ENCODE results near the gene SPTBN1. TPM values are rescaled to one million over a fixed set of nuclear protein-coding genes. Genes with fewer than 3 reads are reported as not detected.

SPTBN1 gene
- total RNA-seq, 2 donors from 2014 or later = 179 to 194 TPM

DNA sequence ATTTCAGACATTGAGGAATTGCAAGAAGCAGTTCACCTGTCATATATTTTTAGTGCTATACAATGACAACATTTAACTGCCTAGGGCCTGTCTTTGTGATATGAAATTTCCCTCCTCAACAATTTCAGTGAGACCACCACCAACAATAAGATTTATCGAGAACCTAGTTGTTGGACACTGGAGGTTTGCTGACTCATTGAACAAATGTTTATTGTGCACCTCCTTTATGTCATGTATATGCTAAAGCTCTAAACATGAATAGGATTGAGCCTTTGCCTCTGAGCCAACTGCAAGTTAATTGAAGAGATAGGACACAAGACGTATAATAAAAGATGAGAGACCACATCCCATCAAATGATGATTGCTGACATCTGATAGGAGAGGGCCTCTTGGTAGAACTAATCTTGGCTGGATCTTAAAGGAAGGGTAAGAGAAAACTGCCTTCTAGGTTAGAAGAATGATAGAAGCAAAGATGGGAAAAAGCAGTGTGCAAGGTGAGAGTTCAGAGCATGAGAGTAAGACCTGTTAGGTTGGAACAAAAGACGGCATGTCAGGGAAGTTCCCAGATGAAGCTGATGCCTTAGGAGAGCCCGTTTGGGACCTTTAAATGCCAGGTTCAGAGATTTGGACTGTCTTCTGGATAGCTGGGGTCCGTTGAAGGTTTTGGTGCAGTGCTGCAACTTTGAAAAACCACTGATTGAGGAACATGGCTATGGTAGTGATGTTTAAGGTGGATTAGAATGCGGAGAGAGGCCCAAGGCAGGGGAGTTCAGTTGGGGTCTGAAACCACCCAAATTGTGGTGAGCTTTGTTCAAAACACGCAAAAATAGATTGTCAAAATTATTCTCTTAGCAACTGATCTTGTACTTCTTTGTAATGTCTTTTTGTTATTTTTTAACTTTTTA is 134.3 kb downstream of the SPTBN1 start:
- Histone ChIP-seq H3K27ac (ENCODE audit: low read depth, low read length) (no peak overlapping the region), H3K36me3 (ENCODE audit: control insufficient read depth, insufficient read depth, low read length) (peaks cover 13% of the 10 kb centered on the region), H3K9me3 (ENCODE audit: control insufficient read depth, low read length) (no peaks in the 10 kb centered on the region), H3K4me3 (ENCODE audit: low read length) (no peak overlapping the region), H3K9ac (ENCODE audit: extremely low read depth, low read length, poor library complexity, severe bottlenecking) (no peak overlapping the region), H3K4me1 (ENCODE audit: control insufficient read depth, insufficient read depth, low read length) (peaks cover 6% of the 10 kb centered on the region), H3K27me3 (ENCODE audit: control insufficient read depth, insufficient read depth, low read length, poor library complexity, severe bottlenecking) (no peaks in the 10 kb centered on the region)
- no peak overlapping the region for H3K27ac Mint-ChIP-seq
- 93 to 97% methylated on average over 5 to 7 of the region's 7 CpGs for WGBS, 2 experiments (ENCODE audit: insufficient coverage in 1 of 2, insufficient read length in 1 of 2)
- no peaks in the 10 kb centered on the region for H3K9me3 Mint-ChIP-seq
- DNase-seq = no peak
- TF ChIP-seq, protein P1, sequence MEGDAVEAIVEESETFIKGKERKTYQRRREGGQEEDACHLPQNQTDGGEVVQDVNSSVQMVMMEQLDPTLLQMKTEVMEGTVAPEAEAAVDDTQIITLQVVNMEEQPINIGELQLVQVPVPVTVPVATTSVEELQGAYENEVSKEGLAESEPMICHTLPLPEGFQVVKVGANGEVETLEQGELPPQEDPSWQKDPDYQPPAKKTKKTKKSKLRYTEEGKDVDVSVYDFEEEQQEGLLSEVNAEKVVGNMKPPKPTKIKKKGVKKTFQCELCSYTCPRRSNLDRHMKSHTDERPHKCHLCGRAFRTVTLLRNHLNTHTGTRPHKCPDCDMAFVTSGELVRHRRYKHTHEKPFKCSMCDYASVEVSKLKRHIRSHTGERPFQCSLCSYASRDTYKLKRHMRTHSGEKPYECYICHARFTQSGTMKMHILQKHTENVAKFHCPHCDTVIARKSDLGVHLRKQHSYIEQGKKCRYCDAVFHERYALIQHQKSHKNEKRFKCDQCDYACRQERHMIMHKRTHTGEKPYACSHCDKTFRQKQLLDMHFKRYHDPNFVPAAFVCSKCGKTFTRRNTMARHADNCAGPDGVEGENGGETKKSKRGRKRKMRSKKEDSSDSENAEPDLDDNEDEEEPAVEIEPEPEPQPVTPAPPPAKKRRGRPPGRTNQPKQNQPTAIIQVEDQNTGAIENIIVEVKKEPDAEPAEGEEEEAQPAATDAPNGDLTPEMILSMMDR (conservative IDR thresholded peaks at IDR 0.05) = no peak
- H3K27me3 Mint-ChIP-seq (ENCODE audit: insufficient read depth) = no peaks in the 10 kb centered on the region
- no peak overlapping the region for H3K4me3 Mint-ChIP-seq
- peaks cover 2% of the 10 kb centered on the region for H3K36me3 Mint-ChIP-seq (ENCODE audit: low read depth)
- H3K4me1 Mint-ChIP-seq = peaks cover 23% of the 10 kb centered on the region

DNA sequence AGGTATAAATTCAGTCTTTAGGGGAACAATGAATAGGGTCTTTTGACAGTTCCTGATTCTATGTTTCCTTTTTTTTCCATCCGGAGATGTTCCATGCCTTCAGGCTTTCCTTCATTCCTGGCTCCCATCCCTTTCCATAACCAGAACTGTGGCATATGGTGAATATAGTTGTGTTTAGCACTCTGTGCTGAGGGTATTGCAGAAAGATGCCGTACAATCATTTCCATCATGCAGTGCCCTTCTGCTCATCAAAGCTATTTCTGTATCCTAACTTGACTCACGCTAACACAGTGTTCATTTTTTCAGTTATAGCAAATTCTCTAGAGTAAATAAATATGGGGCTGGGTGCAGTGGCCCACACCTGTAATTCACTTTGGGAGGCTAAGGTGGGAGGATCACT is 135.4 kb downstream of the SPTBN1 start:
- peaks cover 34% of the 10 kb centered on the region for H3K4me1 Mint-ChIP-seq

DNA sequence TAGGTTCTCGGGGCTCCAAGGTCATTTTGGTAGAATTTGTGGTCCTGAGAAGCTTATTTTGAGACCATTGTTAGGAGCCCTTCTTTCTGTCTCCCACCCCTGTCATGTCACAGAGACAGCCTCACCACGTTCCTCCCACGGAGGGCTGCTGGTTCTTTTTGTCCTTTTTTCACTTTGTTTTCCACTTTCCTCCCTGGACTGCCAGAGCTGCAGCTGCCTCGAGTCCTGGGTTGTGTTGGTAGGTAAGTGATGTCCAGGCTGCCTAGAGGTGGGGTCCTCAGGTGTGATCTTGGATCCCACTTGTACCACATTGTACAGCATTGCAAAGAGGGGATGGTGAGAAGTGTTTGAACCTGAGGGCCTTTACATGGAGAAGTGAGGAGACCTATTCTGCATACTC is 137.1 kb downstream of the SPTBN1 start:
- no peaks in the 10 kb centered on the region for H3K9me3 Mint-ChIP-seq
- H3K27ac Mint-ChIP-seq = no peak overlapping the region
- no peaks in the 10 kb centered on the region for H3K27me3 Mint-ChIP-seq (ENCODE audit: insufficient read depth)
- Histone ChIP-seq H3K4me3 (ENCODE audit: low read length) (no peak overlapping the region), H3K27me3 (ENCODE audit: control insufficient read depth, insufficient read depth, low read length, poor library complexity, severe bottlenecking) (no peaks in the 10 kb centered on the region), H3K9me3 (ENCODE audit: control insufficient read depth, low read length) (no peaks in the 10 kb centered on the region), H3K9ac (ENCODE audit: extremely low read depth, low read length, poor library complexity, severe bottlenecking) (no peak overlapping the region), H3K36me3 (ENCODE audit: control insufficient read depth, insufficient read depth, low read length) (peaks cover 20% of the 10 kb centered on the region), H3K4me1 (ENCODE audit: control insufficient read depth, insufficient read depth, low read length) (peaks cover 6% of the 10 kb centered on the region), H3K27ac (ENCODE audit: low read depth, low read length) (no peak overlapping the region)
- 94 to 100% methylated on average over 1 to 4 of the region's 4 CpGs for WGBS, 2 experiments (ENCODE audit: insufficient coverage in 1 of 2, insufficient read length in 1 of 2)
- DNase-seq = no peak
- peaks cover 15% of the 10 kb centered on the region for H3K36me3 Mint-ChIP-seq (ENCODE audit: low read depth)
- TF ChIP-seq, protein P1 (conservative IDR thresholded peaks at IDR 0.05) = no peak
- peaks cover 33% of the 10 kb centered on the region for H3K4me1 Mint-ChIP-seq
- H3K4me3 Mint-ChIP-seq = no peak overlapping the region

More for the DNA sequence above, 135.4 kb downstream of the SPTBN1 start:
- Histone ChIP-seq H3K4me1 (ENCODE audit: control insufficient read depth, insufficient read depth, low read length) (peaks cover 6% of the 10 kb centered on the region), H3K27ac (ENCODE audit: low read depth, low read length) (no peak overlapping the region), H3K9ac (ENCODE audit: extremely low read depth, low read length, poor library complexity, severe bottlenecking) (no peak overlapping the region), H3K9me3 (ENCODE audit: control insufficient read depth, low read length) (no peaks in the 10 kb centered on the region), H3K27me3 (ENCODE audit: control insufficient read depth, insufficient read depth, low read length, poor library complexity, severe bottlenecking) (no peaks in the 10 kb centered on the region), H3K4me3 (ENCODE audit: low read length) (no peak overlapping the region), H3K36me3 (ENCODE audit: control insufficient read depth, insufficient read depth, low read length) (peaks cover 13% of the 10 kb centered on the region)
- no peaks in the 10 kb centered on the region for H3K9me3 Mint-ChIP-seq
- no peak overlapping the region for H3K27ac Mint-ChIP-seq
- no peak overlapping the region for H3K4me3 Mint-ChIP-seq
- no peak for DNase-seq
- peaks cover 6% of the 10 kb centered on the region for H3K36me3 Mint-ChIP-seq (ENCODE audit: low read depth)
- H3K27me3 Mint-ChIP-seq (ENCODE audit: insufficient read depth) = no peaks in the 10 kb centered on the region
- TF ChIP-seq, protein P1 (conservative IDR thresholded peaks at IDR 0.05) = no peak
- WGBS, 2 experiments (ENCODE audit: insufficient coverage in 1 of 2, insufficient read length in 1 of 2) = 87% methylated on average over 3 of the region's 3 CpGs; no CpG with 5 or more reads in 1 of the 2 experiments

Data from endodermal cell (in vitro differentiated cells).